K562 (cell line): ENCODE measurements around the gene MAP3K13. TPM values are rescaled to one million over a fixed set of nuclear protein-coding genes. Genes with fewer than 3 reads are reported as not detected.

Experiments
- ATAC-seq: fragments of 200-7000 bp; cut with Tn5 transposase; 3 replicates; pipeline ENCODE4 v1.9.1; 2020; ENCODE audit warnings: moderate library complexity
- BruUV-seq: library from RNA; stranded (reverse); fragments of 400-500 nt; replicated peaks from 2 replicates; lab custom pipeline; 2021; lab: Mats Ljungman, UMichigan
- CTCF ChIA-PET: fragments of 300-600 bp; formaldehyde crosslinking; extraction: SDS; loops from one replicate; lab custom pipeline; 2021; ENCODE audit warnings: low intra/inter-chr PET ratio; lab: Yijun Ruan, JAX
- POLR2A ChIA-PET: fragments of 300-600, 350-650 bp; sonication (Branson Sonifier 250); formaldehyde crosslinking; extraction: SDS; loops from one replicate; lab custom pipeline; 2021; ENCODE audit warnings: antibody characterized with exemption, inconsistent platforms; lab: Yijun Ruan, JAX
- DNase-seq, 4 experiments: peaks; one replicate each; pipeline versions ENCODE4 v3.0.0 to v3.0.0-alpha.2; 2011 to 2018; ENCODE audit warnings: low spot score in 3 of 4, mixed read lengths in 3 of 4; ENCODE audit errors: extremely low read depth in 1 of 4
- FAIRE-seq: peaks from 2 replicates; lab custom pipeline; 2011; peaks lifted over from hg19 to GRCh38; lab: Jason Lieb, UNC
- H2AFZ ChIP-seq: 2 replicates; pipeline ENCODE4 v1.6.0; 2011; ENCODE audit warnings: low read depth, low read length, control low read depth, inconsistent platforms
- H3K27ac ChIP-seq: fragments of 200-600 bp; 3 replicates; pipeline ENCODE4 v1.8.0; 2011; ENCODE audit warnings: low read depth, mild to moderate bottlenecking, control low read depth, inconsistent platforms, low read length, moderate library complexity, mixed read lengths; ENCODE audit errors: extremely low read depth
- H3K27me3 ChIP-seq, 2 experiments: fragments of 300-600 bp in 1 of 2; 2 replicates in 1 of 2; 3 replicates in 1 of 2; pipeline versions ENCODE4 v1.6.0 to v1.8.0; 2011; ENCODE audit warnings: inconsistent platforms in 2 of 2, low read length in 2 of 2, mild to moderate bottlenecking in 1 of 2, mixed read lengths in 1 of 2, moderate library complexity in 1 of 2; ENCODE audit not compliant: control insufficient read depth in 2 of 2, insufficient read depth in 2 of 2
- H3K36me3 ChIP-seq: fragments of 300-600 bp; 3 replicates; pipeline ENCODE4 v1.8.0; 2011; ENCODE audit warnings: mild to moderate bottlenecking, low read length, inconsistent platforms; ENCODE audit not compliant: control insufficient read depth, insufficient read depth
- H3K4me1 ChIP-seq, 2 experiments: fragments of 200-600 bp in 1 of 2; replicated peaks in 1 of 2; 2 replicates in 1 of 2; 3 replicates in 1 of 2; pipeline versions ENCODE4 v1.5.1 to v1.8.0; 2011; ENCODE audit warnings: inconsistent platforms in 2 of 2, low read length in 2 of 2, mild to moderate bottlenecking in 1 of 2, mixed read lengths in 1 of 2, moderate library complexity in 1 of 2; ENCODE audit not compliant: control insufficient read depth in 2 of 2, insufficient read depth in 2 of 2
- H3K4me2 ChIP-seq: 2 replicates; pipeline ENCODE4 v1.6.1; 2011; ENCODE audit warnings: low read length, control low read depth, inconsistent platforms, mixed read lengths; ENCODE audit not compliant: insufficient read depth
- H3K4me3 ChIP-seq: fragments of 200-600 bp; sonication (generic), shearing (Covaris generic); 2 replicates; pipeline ENCODE4 v1.5.1; 2016; ENCODE audit warnings: control low read depth, inconsistent platforms
- H3K79me2 ChIP-seq: fragments of 200-600 bp; 3 replicates; pipeline ENCODE4 v1.8.0; 2011; ENCODE audit warnings: low read length, inconsistent platforms; ENCODE audit not compliant: control insufficient read depth, insufficient read depth
- H3K9ac ChIP-seq, 2 experiments: 2 replicates each; pipeline versions ENCODE4 v1.6.0 to v1.6.1; 2011; ENCODE audit warnings: low read depth in 2 of 2, low read length in 2 of 2, control low read depth in 1 of 2, inconsistent platforms in 1 of 2, mild to moderate bottlenecking in 1 of 2, mixed read lengths in 1 of 2; ENCODE audit not compliant: insufficient read depth in 1 of 2
- H3K9me1 ChIP-seq: one replicate; pipeline ENCODE4 v1.6.0; 2011; ENCODE audit warnings: inconsistent platforms, mild to moderate bottlenecking, low read length, moderate library complexity; ENCODE audit not compliant: control insufficient read depth, insufficient read depth
- H3K9me3 ChIP-seq: replicated peaks from 2 replicates; pipeline ENCODE4 v1.5.1; 2011; ENCODE audit warnings: low read depth, low read length, inconsistent platforms; ENCODE audit not compliant: control insufficient read depth, insufficient read depth
- H4K20me1 ChIP-seq: replicated peaks from 2 replicates; pipeline ENCODE4 v1.6.1; 2011; ENCODE audit warnings: low read length, inconsistent platforms, mixed read lengths; ENCODE audit not compliant: control insufficient read depth, insufficient read depth
- ATF2 ChIP-seq: sonication (generic); formaldehyde crosslinking; IDR thresholded peaks from 2 replicates; pipeline ENCODE4 v1.8.1; 2022; ENCODE audit warnings: missing genetic modification reagents
- ATF3 ChIP-seq, 2 experiments: fragments of 450-650 bp in 1 of 2; sonication (generic) in 1 of 2; formaldehyde crosslinking in 1 of 2; IDR thresholded peaks in 1 of 2; conservative IDR thresholded peaks in 1 of 2; 2 replicates each; pipeline versions ENCODE4 v1.6.1 to v1.8.1; 2016 to 2023; ENCODE audit warnings: mild to moderate bottlenecking in 2 of 2, moderate library complexity in 2 of 2, inconsistent platforms in 1 of 2, missing genetic modification reagents in 1 of 2
- ATF6 ChIP-seq: sonication (generic); formaldehyde crosslinking; IDR thresholded peaks from 2 replicates; pipeline ENCODE4 v1.4.0; 2020; ENCODE audit warnings: mild to moderate bottlenecking, missing genetic modification reagents
- BRF2 ChIP-seq: IDR thresholded peaks from 3 replicates; pipeline ENCODE4 v1.6.1; 2011; ENCODE audit warnings: borderline replicate concordance, mild to moderate bottlenecking; ENCODE audit not compliant: insufficient read length, insufficient read depth
- CHAMP1 ChIP-seq: fragments of 450-650 bp; IDR thresholded peaks from 2 replicates; pipeline ENCODE4 v1.6.1; 2016; ENCODE audit warnings: mild to moderate bottlenecking
- CHD1 ChIP-seq: fragments of 200-600 bp; sonication (generic); IDR thresholded peaks from one replicate; pipeline ENCODE4 v1.6.1; 2012; ENCODE audit warnings: mild to moderate bottlenecking, moderate library complexity, low read length, inconsistent platforms
- DACH1 ChIP-seq: fragments of 450-650 bp; IDR thresholded peaks from 2 replicates; pipeline ENCODE4 v1.6.1; 2018; ENCODE audit not compliant: partially characterized antibody
- ELF4 ChIP-seq: fragments of 450-650 bp; formaldehyde crosslinking; IDR thresholded peaks from 2 replicates; pipeline ENCODE4 v1.4.0; 2022; ENCODE audit warnings: missing genetic modification characterization
- HMGN3 ChIP-seq: IDR thresholded peaks from 2 replicates; pipeline ENCODE4 v1.6.1; 2011; ENCODE audit warnings: borderline replicate concordance, low read depth, mild to moderate bottlenecking, mixed read lengths, low read length; ENCODE audit not compliant: insufficient read length; ENCODE audit errors: extremely low read depth
- MAFK ChIP-seq: IDR thresholded peaks from 2 replicates; pipeline ENCODE4 v1.6.1; 2011; ENCODE audit warnings: low read length, improper control_type of control experiment
- PRMT5 ChIP-seq: sonication (generic); formaldehyde crosslinking; IDR thresholded peaks from 2 replicates; pipeline ENCODE4 v1.5.0; 2020; ENCODE audit warnings: missing genetic modification reagents
- RBM22 ChIP-seq: fragments of 200-400 bp; formaldehyde crosslinking; IDR thresholded peaks from 2 replicates; pipeline ENCODE4 v1.6.1; 2018; ENCODE audit warnings: low read length, low read depth; ENCODE audit not compliant: poor library complexity, severe bottlenecking
- SIX5 ChIP-seq, 2 experiments: IDR thresholded peaks; 2 replicates each; pipeline ENCODE4 v1.6.1; 2011; ENCODE audit warnings: low read length in 2 of 2, borderline replicate concordance in 1 of 2, low read depth in 1 of 2, mild to moderate bottlenecking in 1 of 2, moderate library complexity in 1 of 2; ENCODE audit not compliant: insufficient read depth in 1 of 2
- ZFP1 ChIP-seq: fragments of 450-650 bp; formaldehyde crosslinking; IDR thresholded peaks from 2 replicates; pipeline ENCODE4 v1.4.0; 2020; ENCODE audit warnings: mild to moderate bottlenecking, mixed read lengths
- WGBS: fragments of 100-300 bp; shearing (Covaris generic); methylation state at CpG from one replicate; pipeline ENCODE4 v1.1.6; 2016; ENCODE audit warnings: low coverage, mixed read lengths; ENCODE audit not compliant: insufficient coverage; ENCODE audit errors: missing lambda C conversion rate; 5-methylcytosine and 5-hydroxymethylcytosine counted together
- in situ Hi-C: fragments of 300-500 bp; cut with MboI; formaldehyde crosslinking; loops from 4 replicates; pipeline ENCODE4 v1.15.0; 2018; ENCODE audit warnings: inconsistent platforms, mixed read lengths
- intact Hi-C: fragments of 100-400 bp; cut with micrococcal nuclease; formaldehyde crosslinking; loops from 2 replicates; pipeline ENCODE4 v1.14.2; 2022
- polyA plus RNA-seq, 8 experiments: library from polyadenylated mRNA; depleted of rRNA in 4 of 8; stranded (reverse) in 5 of 8; unstranded in 3 of 8; fragments of >200 nt; fragmentation: Nextera tagmentation in 2 of 8; fragmentation: Illumina TruSeq in 1 of 8; extraction: Ambion mirVana in 2 of 8; extraction: Trizol in 1 of 8; gene quantifications; 2 replicates each; pipeline versions ENCODE4 v1.2.1 to v1.2.3, GENCODE V29; 2011 to 2014; ENCODE audit warnings: inconsistent platforms in 1 of 8, missing spikeins in 1 of 8
- total RNA-seq, 7 experiments: library from RNA; depleted of rRNA in 6 of 7; stranded (reverse); fragments of >200 nt in 6 of 7; fragmentation: Illumina TruSeq in 2 of 7; extraction: Trizol in 2 of 7; gene quantifications; 2 replicates each; pipeline versions ENCODE4 v1.2.1 to v1.2.3, GENCODE V29; 2011 to 2021; ENCODE audit warnings: low replicate concordance in 1 of 7

Gene MAP3K13
- total and polyA plus RNA-seq, 9 of the 15 experiments (the other 6 are each of a cell fraction or from before 2014, with no cell fraction given) = 0.04 to 0.32 (median 0.15) TPM; not detected in 2

- in situ Hi-C loops (no loop called here), intact Hi-C loops (no loop called here)
- H3K4me3 ChIP-seq = no peak overlapping the region
- H3K9me3 ChIP-seq = no peaks in the 10 kb centered on the region
- WGBS = 0% methylated on average over 5 of the region's 5 CpGs
- ATAC-seq = no peak
- H3K27ac ChIP-seq = no peak overlapping the region
- no peaks in the 10 kb centered on the region for H4K20me1 ChIP-seq
- BruUV-seq = no TSS peak
- H3K79me2 ChIP-seq = no peaks in the 10 kb centered on the region
- ChIA-PET POLR2A (interaction anchor here (0.9 to 1.2 kb wide), 2 partner anchors 70 to 127 kb away, joined by 3 read pairs; no protein-coding TSS in a partner anchor), CTCF (no interaction called here)
- no peak overlapping the region for H3K4me2 ChIP-seq
- H2AFZ ChIP-seq = no peak overlapping the region
- H3K36me3 ChIP-seq = no peaks in the 10 kb centered on the region
- no peak for DNase-seq
- H3K9me1 ChIP-seq = no peaks in the 10 kb centered on the region
- FAIRE-seq = no peak
- H3K4me1 ChIP-seq = no peaks in the 10 kb centered on the region
- H3K27me3 ChIP-seq = peaks cover 23 to 24% of the 10 kb centered on the region in 2 experiments
- H3K9ac ChIP-seq = no peak overlapping the region
- no peak for TF ChIP-seq BRF2
- no peak for TF ChIP-seq CHAMP1
- TF ChIP-seq PRMT5 (CRISPR knock-in tag) = no peak
- TF ChIP-seq ATF2 (CRISPR knock-in tag) = no peak
- TF ChIP-seq CHD1 = no peak
- TF ChIP-seq SIX5 (IDR thresholded peaks at IDR 0.05; ENCODE audit: borderline replicate concordance in 1 of 2, insufficient read depth in 1 of 2, low read depth in 1 of 2, low read length in 2 of 2) = no peak
- TF ChIP-seq ATF6 = no peak
- no peak for TF ChIP-seq HMGN3
- no peak for TF ChIP-seq ZFP1 (CRISPR knock-in tag)
- no peak for TF ChIP-seq RBM22
- TF ChIP-seq DACH1 = no peak
- TF ChIP-seq ELF4 (CRISPR knock-in tag) = no peak
- TF ChIP-seq MAFK = no peak
- TF ChIP-seq ATF3 (IDR thresholded peaks at IDR 0.05) = no peak
- no peak for TF ChIP-seq ATF3 (CRISPR knock-in tag; conservative IDR thresholded peaks at IDR 0.05)
These were observed 39.6 kb downstream of the MAP3K13 start for GRCh38 chr3:185402561-185402960.
